Neural progenitor cell (in vitro differentiated cells): ENCODE data around the gene BDKRB2.

Source experiments
- CTCF ChIP-seq: fragments of 200-600 bp; sonication (generic); IDR thresholded peaks from 2 replicates; pipeline ENCODE4 v1.5.1; 2017; ENCODE audit warnings: antibody characterized with exemption, mild to moderate bottlenecking
- EZH2 ChIP-seq: fragments of 200-600 bp; sonication (generic); IDR thresholded peaks from 2 replicates; pipeline ENCODE4 v1.6.1; 2017; ENCODE audit warnings: antibody characterized with exemption, mild to moderate bottlenecking, moderate library complexity
- EZH2phosphoT487 ChIP-seq: fragments of 200-600 bp; sonication (generic); IDR thresholded peaks from 2 replicates; pipeline ENCODE4 v1.6.1; 2017; ENCODE audit warnings: antibody characterized with exemption

- no peak for TF ChIP-seq CTCF
- no peak for TF ChIP-seq EZH2phosphoT487
- TF ChIP-seq EZH2, result no peak
Observed at GRCh38 chr14:96187216-96188031, 17.2 kb upstream of the BDKRB2 start.
